ENCODE measurements around the gene TRIO.

TRIO gene

DNA sequence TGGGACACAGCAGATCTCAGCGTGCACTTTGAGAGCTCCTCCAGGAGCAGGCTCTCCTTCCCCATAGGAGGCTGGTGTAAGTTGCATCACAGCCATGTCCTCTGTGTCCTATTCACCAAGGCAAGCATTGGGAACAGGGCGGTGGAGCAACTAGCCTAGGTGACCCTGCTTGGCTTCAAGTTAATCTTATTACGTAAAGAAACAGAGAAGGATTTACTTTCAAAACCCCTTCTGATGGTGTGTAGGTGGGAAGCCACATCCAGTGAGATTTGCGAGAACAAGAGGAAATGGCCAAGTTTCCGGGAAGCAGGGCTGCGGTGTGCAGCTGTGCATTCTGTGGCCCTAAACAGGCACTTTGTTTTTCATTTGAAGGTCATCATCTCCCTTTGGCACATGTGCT, 80.2 kb downstream of the TRIO start:
- peak; percentile 49 for TF ChIP-seq FOXP2 (optimal IDR thresholded peaks at IDR 0.05; ENCODE audit: borderline replicate concordance, extremely low read depth, extremely low read length, insufficient read depth)
- TF ChIP-seq SIN3A (IDR thresholded peaks at IDR 0.05; ENCODE audit: borderline replicate concordance, insufficient read depth, low read length) = no peak

DNA sequence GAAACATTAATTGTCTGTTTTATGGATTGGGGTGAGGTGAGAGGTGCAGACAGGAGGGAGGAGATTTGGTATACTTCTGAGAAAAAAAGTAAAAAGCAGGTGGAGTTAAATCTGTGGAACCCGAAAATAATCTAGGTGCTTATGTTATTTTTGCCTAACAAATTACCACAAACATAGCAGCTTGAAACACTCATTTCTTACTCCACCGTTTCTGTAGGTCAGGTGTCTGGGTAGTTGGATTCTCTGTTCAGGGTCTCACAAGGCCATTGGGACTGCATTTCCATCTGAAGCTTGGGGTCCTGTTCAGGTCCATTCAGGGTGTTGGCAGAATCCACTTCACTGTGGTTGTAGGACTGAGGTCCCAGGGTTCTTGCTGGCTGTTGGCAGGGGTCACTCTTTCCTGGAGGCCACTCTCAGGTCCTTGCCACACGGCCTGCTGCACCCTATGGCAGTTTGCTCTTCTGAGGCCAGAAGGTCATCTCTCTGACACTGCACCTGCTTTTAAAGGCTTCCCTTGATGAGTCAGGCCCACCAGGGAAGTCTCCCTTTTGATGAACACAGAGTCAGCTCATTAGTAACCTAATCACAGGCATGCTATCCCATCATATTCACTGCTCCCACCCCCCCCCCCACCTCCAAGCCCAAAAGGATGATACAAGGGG, 82.2 kb downstream of the TRIO start:
- no peak for TF ChIP-seq TAF1 (IDR thresholded peaks at IDR 0.05; ENCODE audit: borderline replicate concordance, insufficient read depth, low read length)
- TF ChIP-seq, protein P1, sequence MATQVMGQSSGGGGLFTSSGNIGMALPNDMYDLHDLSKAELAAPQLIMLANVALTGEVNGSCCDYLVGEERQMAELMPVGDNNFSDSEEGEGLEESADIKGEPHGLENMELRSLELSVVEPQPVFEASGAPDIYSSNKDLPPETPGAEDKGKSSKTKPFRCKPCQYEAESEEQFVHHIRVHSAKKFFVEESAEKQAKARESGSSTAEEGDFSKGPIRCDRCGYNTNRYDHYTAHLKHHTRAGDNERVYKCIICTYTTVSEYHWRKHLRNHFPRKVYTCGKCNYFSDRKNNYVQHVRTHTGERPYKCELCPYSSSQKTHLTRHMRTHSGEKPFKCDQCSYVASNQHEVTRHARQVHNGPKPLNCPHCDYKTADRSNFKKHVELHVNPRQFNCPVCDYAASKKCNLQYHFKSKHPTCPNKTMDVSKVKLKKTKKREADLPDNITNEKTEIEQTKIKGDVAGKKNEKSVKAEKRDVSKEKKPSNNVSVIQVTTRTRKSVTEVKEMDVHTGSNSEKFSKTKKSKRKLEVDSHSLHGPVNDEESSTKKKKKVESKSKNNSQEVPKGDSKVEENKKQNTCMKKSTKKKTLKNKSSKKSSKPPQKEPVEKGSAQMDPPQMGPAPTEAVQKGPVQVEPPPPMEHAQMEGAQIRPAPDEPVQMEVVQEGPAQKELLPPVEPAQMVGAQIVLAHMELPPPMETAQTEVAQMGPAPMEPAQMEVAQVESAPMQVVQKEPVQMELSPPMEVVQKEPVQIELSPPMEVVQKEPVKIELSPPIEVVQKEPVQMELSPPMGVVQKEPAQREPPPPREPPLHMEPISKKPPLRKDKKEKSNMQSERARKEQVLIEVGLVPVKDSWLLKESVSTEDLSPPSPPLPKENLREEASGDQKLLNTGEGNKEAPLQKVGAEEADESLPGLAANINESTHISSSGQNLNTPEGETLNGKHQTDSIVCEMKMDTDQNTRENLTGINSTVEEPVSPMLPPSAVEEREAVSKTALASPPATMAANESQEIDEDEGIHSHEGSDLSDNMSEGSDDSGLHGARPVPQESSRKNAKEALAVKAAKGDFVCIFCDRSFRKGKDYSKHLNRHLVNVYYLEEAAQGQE (IDR thresholded peaks at IDR 0.05; ENCODE audit: insufficient read depth in 1 of 2, low read depth in 2 of 2, low read length in 2 of 2) = no peak
- TF ChIP-seq POLR2AphosphoS5 (IDR thresholded peaks at IDR 0.05; ENCODE audit: low read depth, low read length) = no peak
- no peak for TF ChIP-seq SIN3A (IDR thresholded peaks at IDR 0.05; ENCODE audit: borderline replicate concordance, insufficient read depth, low read length)
- TF ChIP-seq FOXP2 (optimal IDR thresholded peaks at IDR 0.05; ENCODE audit: borderline replicate concordance, extremely low read depth, extremely low read length, insufficient read depth) = no peak

DNA sequence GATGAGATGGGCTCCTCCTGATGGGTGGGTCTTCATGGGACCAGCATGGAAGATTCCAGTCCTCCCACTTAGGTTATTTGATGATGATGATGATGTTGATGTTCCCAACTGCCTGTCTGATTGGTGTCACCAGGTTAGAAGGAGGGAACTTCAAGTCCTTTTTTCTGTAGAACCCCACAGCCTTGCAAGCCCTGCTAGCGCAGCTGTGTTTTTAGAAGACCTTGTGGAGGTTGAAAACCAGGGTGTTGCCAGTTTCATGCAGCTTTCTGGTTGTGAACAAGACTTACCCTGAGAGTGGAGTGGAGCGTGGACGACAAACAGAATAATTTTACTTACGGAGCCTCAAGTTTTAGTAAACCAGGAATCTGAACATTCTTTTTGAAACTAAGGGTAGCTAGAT, 83.0 kb downstream of the TRIO start:
- TF ChIP-seq, protein P1 (IDR thresholded peaks at IDR 0.05; ENCODE audit: insufficient read depth in 1 of 2, low read depth in 2 of 2, low read length in 2 of 2) = no peak
- TF ChIP-seq FOXP2 (optimal IDR thresholded peaks at IDR 0.05; ENCODE audit: borderline replicate concordance, extremely low read depth, extremely low read length, insufficient read depth) = no peak
- TF ChIP-seq SIN3A (IDR thresholded peaks at IDR 0.05; ENCODE audit: borderline replicate concordance, insufficient read depth, low read length) = no peak
- TF ChIP-seq POLR2AphosphoS5 (IDR thresholded peaks at IDR 0.05; ENCODE audit: low read depth, low read length) = no peak
- no peak for TF ChIP-seq TAF1 (IDR thresholded peaks at IDR 0.05; ENCODE audit: borderline replicate concordance, insufficient read depth, low read length)

DNA sequence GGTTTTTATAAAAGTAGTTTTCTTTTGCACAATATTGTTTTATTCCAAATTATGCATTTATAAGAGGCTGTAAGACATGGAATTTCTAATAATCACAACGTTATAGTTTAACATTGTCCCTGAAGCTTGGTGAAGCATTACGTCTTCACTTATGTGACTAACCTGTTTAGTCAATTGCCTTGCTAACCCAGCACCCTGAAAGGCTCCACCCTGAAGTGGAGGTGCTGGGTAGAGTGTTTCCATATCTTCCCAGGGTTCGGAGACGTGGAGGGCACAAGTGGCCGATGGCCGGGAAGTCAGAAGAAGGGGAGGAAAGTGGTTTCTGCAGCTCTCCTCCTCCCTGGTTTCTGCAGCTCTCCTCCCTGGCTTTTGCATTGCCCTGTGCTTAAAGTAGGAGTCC, 83.4 kb downstream of the TRIO start:
- TF ChIP-seq TAF1 (IDR thresholded peaks at IDR 0.05; ENCODE audit: borderline replicate concordance, insufficient read depth, low read length) = no peak
- no peak for TF ChIP-seq POLR2AphosphoS5 (IDR thresholded peaks at IDR 0.05; ENCODE audit: low read depth, low read length)
- no peak for TF ChIP-seq SIN3A (IDR thresholded peaks at IDR 0.05; ENCODE audit: borderline replicate concordance, insufficient read depth, low read length)

DNA sequence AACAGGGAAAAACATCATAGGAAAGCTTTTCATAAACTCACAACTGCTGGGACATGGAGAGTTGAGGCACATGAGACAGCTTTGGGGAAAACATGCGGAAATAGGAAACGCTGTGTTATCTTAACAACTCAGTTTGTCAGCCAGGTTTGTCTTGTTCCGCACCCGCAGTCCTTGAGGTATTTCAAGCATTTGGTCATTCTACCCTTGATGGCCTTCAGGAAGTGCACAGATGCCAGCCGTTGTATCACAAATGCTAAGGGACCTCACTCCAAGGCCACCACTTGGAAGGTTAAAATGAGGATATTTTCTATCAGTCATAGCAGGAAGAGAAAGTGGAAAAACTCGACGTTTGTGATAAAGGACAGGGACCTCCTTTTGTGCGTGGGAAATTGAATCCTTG, 83.8 kb downstream of the TRIO start:
- TF ChIP-seq POLR2AphosphoS5 (IDR thresholded peaks at IDR 0.05; ENCODE audit: low read depth, low read length) (no peak), TAF1 (IDR thresholded peaks at IDR 0.05; ENCODE audit: borderline replicate concordance, insufficient read depth, low read length) (no peak), SIN3A (IDR thresholded peaks at IDR 0.05; ENCODE audit: borderline replicate concordance, insufficient read depth, low read length) (no peak), FOXP2 (optimal IDR thresholded peaks at IDR 0.05; ENCODE audit: borderline replicate concordance, extremely low read depth, extremely low read length, insufficient read depth) (no peak)
- TF ChIP-seq, protein P1 (IDR thresholded peaks at IDR 0.05; ENCODE audit: insufficient read depth in 1 of 2, low read depth in 2 of 2, low read length in 2 of 2) = no peak

DNA sequence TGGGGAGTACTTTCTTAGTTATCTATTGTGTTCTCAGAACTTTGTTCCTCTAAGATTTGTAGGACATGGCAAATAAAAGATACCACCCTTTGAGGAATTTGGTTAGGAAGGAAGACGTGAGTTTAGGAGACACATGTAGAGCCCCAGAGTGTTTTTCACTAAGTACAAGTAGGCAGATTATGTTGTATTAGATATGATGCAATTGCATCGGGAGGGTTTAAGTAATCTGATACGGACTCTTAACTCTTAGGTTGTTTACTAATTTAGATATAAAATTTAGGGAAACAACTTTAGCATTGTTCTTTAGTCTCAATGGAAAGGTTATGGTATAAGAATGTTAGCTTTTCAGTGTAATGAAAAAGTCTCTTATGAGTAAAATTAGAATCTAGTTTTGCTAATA, 84.4 kb downstream of the TRIO start:
- TF ChIP-seq, protein P1 (IDR thresholded peaks at IDR 0.05; ENCODE audit: insufficient read depth in 1 of 2, low read depth in 2 of 2, low read length in 2 of 2) = no peak
- TF ChIP-seq SIN3A (IDR thresholded peaks at IDR 0.05; ENCODE audit: borderline replicate concordance, insufficient read depth, low read length) = no peak
- TF ChIP-seq FOXP2 (optimal IDR thresholded peaks at IDR 0.05; ENCODE audit: borderline replicate concordance, extremely low read depth, extremely low read length, insufficient read depth) = no peak
- no peak for TF ChIP-seq POLR2AphosphoS5 (IDR thresholded peaks at IDR 0.05; ENCODE audit: low read depth, low read length)
- no peak for TF ChIP-seq TAF1 (IDR thresholded peaks at IDR 0.05; ENCODE audit: borderline replicate concordance, insufficient read depth, low read length)

All from PFSK-1 (cell line).